PFSK-1 (cell line): ENCODE results near the gene TET2.

Experiments used
- FOXP2 ChIP-seq: optimal IDR thresholded peaks from 2 replicates; pipeline ENCODE3; 2011; ENCODE audit warnings: borderline replicate concordance, control low read depth, inconsistent platforms; ENCODE audit not compliant: insufficient read depth; ENCODE audit errors: extremely low read length, extremely low read depth
- POLR2AphosphoS5 ChIP-seq: IDR thresholded peaks from 2 replicates; pipeline ENCODE4 v1.6.1; 2012; ENCODE audit warnings: low read depth, mild to moderate bottlenecking, control low read depth, low read length, moderate library complexity
- REST ChIP-seq, 2 experiments: IDR thresholded peaks; 2 replicates each; pipeline versions ENCODE4 v1.6.1 to v1.8.0; 2011 to 2012; ENCODE audit warnings: low read depth in 2 of 2, low read length in 2 of 2, control low read depth in 1 of 2, inconsistent platforms in 1 of 2, mild to moderate bottlenecking in 1 of 2, moderate library complexity in 1 of 2; ENCODE audit not compliant: insufficient read depth in 1 of 2
- SIN3A ChIP-seq: IDR thresholded peaks from 2 replicates; pipeline ENCODE4 v1.6.1; 2012; ENCODE audit warnings: mild to moderate bottlenecking, low read length, moderate library complexity, borderline replicate concordance; ENCODE audit not compliant: insufficient read depth
- TAF1 ChIP-seq: IDR thresholded peaks from 2 replicates; pipeline ENCODE4 v1.6.1; 2012; ENCODE audit warnings: low read length, control low read depth, borderline replicate concordance; ENCODE audit not compliant: insufficient read depth

The TET2 gene

DNA sequence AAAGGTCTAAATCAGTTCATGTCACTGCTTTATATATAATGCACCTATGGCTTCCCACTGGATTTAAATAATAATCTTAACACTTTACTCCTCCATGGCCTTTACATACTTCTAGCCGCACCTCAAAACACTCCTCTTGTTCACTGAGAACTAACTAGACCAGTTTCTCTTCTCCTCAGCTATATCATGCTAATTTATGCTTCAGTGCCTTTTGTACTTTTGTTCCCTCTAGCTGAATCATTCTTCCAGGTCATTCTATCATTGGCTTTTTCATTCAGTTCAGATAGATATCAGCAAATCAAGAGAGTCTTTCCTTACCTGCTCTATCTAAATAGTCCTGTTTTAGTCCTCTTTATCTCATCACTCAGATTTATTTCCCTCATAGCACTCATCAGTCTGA lies 64.2 kb downstream of the TET2 start:
- no peak for TF ChIP-seq POLR2AphosphoS5
- TF ChIP-seq TAF1 = no peak
- TF ChIP-seq REST (IDR thresholded peaks at IDR 0.05; ENCODE audit: insufficient read depth in 1 of 2, low read depth in 2 of 2, low read length in 2 of 2) = no peak
- TF ChIP-seq FOXP2 = no peak

- no peak for TF ChIP-seq FOXP2
- no peak for TF ChIP-seq TAF1
- no peak for TF ChIP-seq SIN3A
- no peak for TF ChIP-seq REST (IDR thresholded peaks at IDR 0.05; ENCODE audit: insufficient read depth in 1 of 2, low read depth in 2 of 2, low read length in 2 of 2)
- no peak for TF ChIP-seq POLR2AphosphoS5
These were observed 69.1 kb downstream of the TET2 start for GRCh38 chr4:105215609-105216313.

GRCh38 chr4:105225500-105225899 lies 78.8 kb downstream of the TET2 start:
- TF ChIP-seq REST (IDR thresholded peaks at IDR 0.05; ENCODE audit: insufficient read depth in 1 of 2, low read depth in 2 of 2, low read length in 2 of 2) (no peak), TAF1 (no peak), FOXP2 (no peak), POLR2AphosphoS5 (no peak), SIN3A (no peak)

- TF ChIP-seq REST (IDR thresholded peaks at IDR 0.05; ENCODE audit: insufficient read depth in 1 of 2, low read depth in 2 of 2, low read length in 2 of 2) (no peak), POLR2AphosphoS5 (no peak), FOXP2 (no peak)
These were observed 80.4 kb downstream of the TET2 start for GRCh38 chr4:105227054-105227453.

GRCh38 chr4:105230287-105230686 lies 83.6 kb downstream of the TET2 start:
- TF ChIP-seq FOXP2 (no peak), TAF1 (no peak), POLR2AphosphoS5 (no peak), REST (IDR thresholded peaks at IDR 0.05; ENCODE audit: insufficient read depth in 1 of 2, low read depth in 2 of 2, low read length in 2 of 2) (no peak), SIN3A (no peak)
